IPS DF 6.9 (cell line): ENCODE data around the gene SCPEP1.

Experiments
- DNase-seq: peaks from one replicate; pipeline ENCODE4 v3.0.0-alpha.2; 2013; ENCODE audit warnings: low read depth, low spot score
- H3K27ac ChIP-seq: one replicate; pipeline ENCODE4 v1.5.1; 2013; ENCODE audit warnings: low read length, control low read depth
- H3K27me3 ChIP-seq: 2 replicates; pipeline ENCODE4 v1.6.1; 2013; ENCODE audit warnings: mild to moderate bottlenecking, low read length; ENCODE audit not compliant: control insufficient read depth, insufficient read depth
- H3K36me3 ChIP-seq: 2 replicates; pipeline ENCODE4 v1.6.1; 2013; ENCODE audit warnings: low read length; ENCODE audit not compliant: control insufficient read depth, insufficient read depth
- H3K4me1 ChIP-seq: 2 replicates; pipeline ENCODE4 v1.6.1; 2013; ENCODE audit warnings: low read length; ENCODE audit not compliant: control insufficient read depth, insufficient read depth
- H3K4me3 ChIP-seq: 2 replicates; pipeline ENCODE4 v1.5.1; 2013; ENCODE audit warnings: mild to moderate bottlenecking, low read length
- H3K9me3 ChIP-seq: 2 replicates; pipeline ENCODE4 v1.6.1; 2013; ENCODE audit warnings: low read length, inconsistent platforms; ENCODE audit not compliant: control insufficient read depth, insufficient read depth
- WGBS: extraction: QIAGEN DNeasy Blood & Tissue Kit; methylation state at CpG from one replicate; pipeline ENCODE4 v1.1.7; 2013; ENCODE audit warnings: mixed read lengths, missing lambda C conversion rate; ENCODE audit not compliant: insufficient read length, insufficient coverage; 5-methylcytosine and 5-hydroxymethylcytosine counted together

Gene SCPEP1, protein sequence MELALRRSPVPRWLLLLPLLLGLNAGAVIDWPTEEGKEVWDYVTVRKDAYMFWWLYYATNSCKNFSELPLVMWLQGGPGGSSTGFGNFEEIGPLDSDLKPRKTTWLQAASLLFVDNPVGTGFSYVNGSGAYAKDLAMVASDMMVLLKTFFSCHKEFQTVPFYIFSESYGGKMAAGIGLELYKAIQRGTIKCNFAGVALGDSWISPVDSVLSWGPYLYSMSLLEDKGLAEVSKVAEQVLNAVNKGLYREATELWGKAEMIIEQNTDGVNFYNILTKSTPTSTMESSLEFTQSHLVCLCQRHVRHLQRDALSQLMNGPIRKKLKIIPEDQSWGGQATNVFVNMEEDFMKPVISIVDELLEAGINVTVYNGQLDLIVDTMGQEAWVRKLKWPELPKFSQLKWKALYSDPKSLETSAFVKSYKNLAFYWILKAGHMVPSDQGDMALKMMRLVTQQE

GRCh38 chr17:56977673-56978395 lies at the start of gene SCPEP1:
Gene SCPEP1, plus strand, starts transcription at chr17:56978131. Its CDS starts 29 bp downstream, at chr17:56978160.
- H3K27ac ChIP-seq, result no peak within 1 kb of the TSS
- WGBS, result no CpG with 5 or more reads among the region's 42 CpGs

GRCh38 chr17:56928586-56928985 lies 49.3 kb upstream of the SCPEP1 start:
- no peak overlapping the region for H3K27ac ChIP-seq
- no peaks in the 10 kb centered on the region for H3K36me3 ChIP-seq
- no peaks in the 10 kb centered on the region for H3K9me3 ChIP-seq
- DNase-seq, result no peak
- WGBS, result no CpG with 5 or more reads among the region's 2 CpGs
- H3K4me1 ChIP-seq, result no peaks in the 10 kb centered on the region
- H3K27me3 ChIP-seq, result no peaks in the 10 kb centered on the region
- no peak overlapping the region for H3K4me3 ChIP-seq

More at GRCh38 chr17:56977673-56978395, at the start of gene SCPEP1:
- no peaks in the 10 kb centered on the region for H3K36me3 ChIP-seq
- no peaks in the 10 kb centered on the region for H3K27me3 ChIP-seq
- DNase-seq, result no peak
- no peaks in the 10 kb centered on the region; the same call in 1 of the 2 replicates for H3K4me1 ChIP-seq
- peak within 1 kb of the TSS; percentile 71; the same call in 1 of the 2 replicates for H3K4me3 ChIP-seq
- no peaks in the 10 kb centered on the region for H3K9me3 ChIP-seq

DNA sequence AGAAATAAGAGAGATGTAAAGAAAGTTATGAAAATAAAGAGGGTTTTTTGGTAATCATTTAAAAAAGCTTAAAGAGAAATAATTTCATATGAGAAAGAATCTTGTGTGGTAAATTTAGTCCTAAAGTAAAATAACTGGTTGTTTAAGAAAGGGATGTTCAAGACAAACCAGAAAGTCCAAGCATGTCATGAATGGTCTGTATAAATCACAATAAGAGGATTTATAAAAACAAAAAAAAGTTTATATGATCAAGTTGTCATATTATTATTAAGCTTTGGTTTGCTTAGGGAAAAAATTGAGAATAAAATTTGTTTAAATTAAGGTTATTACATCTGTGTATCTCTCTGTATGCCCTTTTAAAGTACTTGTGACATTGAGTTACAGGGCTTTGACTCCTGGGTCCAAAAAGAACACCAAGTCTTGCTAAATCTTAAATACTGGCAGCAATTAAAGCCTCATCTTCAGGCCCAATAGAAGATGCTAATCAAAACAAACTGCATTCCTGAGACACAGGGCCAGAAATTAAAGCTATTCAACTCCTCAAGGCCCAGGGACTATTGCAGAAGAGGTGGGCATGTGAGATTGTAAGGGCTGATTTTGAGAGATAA lies 48.5 kb upstream of the SCPEP1 start:
- DNase-seq, result no peak
- Histone ChIP-seq H3K9me3 (no peaks in the 10 kb centered on the region), H3K4me1 (no peaks in the 10 kb centered on the region), H3K27me3 (no peaks in the 10 kb centered on the region), H3K36me3 (peaks cover 2% of the 10 kb centered on the region; the same call in 1 of the 2 replicates), H3K27ac (no peak overlapping the region), H3K4me3 (no peak overlapping the region)

DNA sequence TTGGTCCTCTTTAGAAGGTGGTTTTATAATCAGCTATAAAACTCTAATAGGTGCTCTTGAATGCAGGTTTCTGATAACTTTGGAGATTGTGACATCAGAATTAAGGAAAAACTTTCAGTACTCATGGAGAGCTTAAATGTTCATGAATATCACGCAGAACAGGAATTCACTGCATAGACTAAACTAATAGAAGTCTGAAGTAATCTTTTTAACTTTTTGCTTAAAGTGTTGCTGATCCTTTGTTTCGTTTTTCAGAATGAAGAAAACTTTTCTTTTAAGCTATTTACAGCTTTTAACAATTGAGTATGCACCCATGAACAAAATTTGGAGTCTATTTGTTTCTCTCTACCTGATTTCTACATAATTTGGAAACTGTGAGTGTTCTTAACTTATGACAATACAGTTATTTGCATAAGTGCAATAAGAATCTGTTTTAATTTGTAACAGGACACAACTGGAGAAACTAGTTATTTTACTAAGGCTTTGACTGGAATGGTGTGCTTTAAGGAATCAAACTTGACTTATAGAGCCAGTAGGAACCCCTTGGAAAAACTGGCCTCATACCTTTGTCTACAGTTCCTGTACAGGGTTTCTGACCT lies 47.1 kb upstream of the SCPEP1 start:
- Histone ChIP-seq H3K4me3 (no peak overlapping the region), H3K4me1 (no peaks in the 10 kb centered on the region), H3K27ac (no peak overlapping the region), H3K27me3 (no peaks in the 10 kb centered on the region), H3K36me3 (peaks cover 2% of the 10 kb centered on the region; the same call in 1 of the 2 replicates), H3K9me3 (no peaks in the 10 kb centered on the region)
- no peak for DNase-seq
- no CpG with 5 or more reads among the region's 2 CpGs for WGBS

GRCh38 chr17:56933151-56933745 lies 44.7 kb upstream of the SCPEP1 start:
- no peaks in the 10 kb centered on the region for H3K9me3 ChIP-seq
- no peaks in the 10 kb centered on the region for H3K27me3 ChIP-seq
- DNase-seq, result no peak
- no CpG with 5 or more reads among the region's 8 CpGs for WGBS
- H3K4me3 ChIP-seq, result no peak overlapping the region
- no peak overlapping the region for H3K27ac ChIP-seq
- peaks cover 2% of the 10 kb centered on the region; the same call in 1 of the 2 replicates for H3K36me3 ChIP-seq
- H3K4me1 ChIP-seq, result no peaks in the 10 kb centered on the region

DNA sequence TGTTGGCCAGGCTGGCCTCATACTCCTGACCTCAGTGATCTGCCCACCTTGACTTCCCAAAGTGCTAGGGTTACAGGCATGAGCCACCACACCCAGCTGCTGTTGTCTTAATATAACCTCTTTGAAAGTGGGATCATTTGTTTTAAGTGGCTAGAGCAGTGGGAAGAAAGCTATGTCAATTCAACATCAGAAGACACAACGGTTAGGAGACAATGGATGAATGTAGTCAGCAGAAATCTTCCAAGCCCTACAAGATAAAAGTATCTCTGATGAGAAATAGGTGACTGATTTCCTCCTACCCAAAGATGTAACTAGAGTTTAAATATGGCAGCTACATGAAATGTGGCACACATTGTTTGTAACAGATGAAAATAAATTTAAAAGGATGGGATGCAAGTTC lies 44.1 kb upstream of the SCPEP1 start:
- no peak overlapping the region for H3K4me3 ChIP-seq
- no CpG with 5 or more reads among the region's 1 CpG for WGBS
- H3K9me3 ChIP-seq, result no peaks in the 10 kb centered on the region
- no peak for DNase-seq
- peaks cover 2% of the 10 kb centered on the region; the same call in 1 of the 2 replicates for H3K36me3 ChIP-seq
- H3K4me1 ChIP-seq, result no peaks in the 10 kb centered on the region
- no peak overlapping the region for H3K27ac ChIP-seq
- H3K27me3 ChIP-seq, result no peaks in the 10 kb centered on the region

- Histone ChIP-seq H3K27me3 (no peaks in the 10 kb centered on the region), H3K9me3 (no peaks in the 10 kb centered on the region), H3K36me3 (peaks cover 2% of the 10 kb centered on the region; the same call in 1 of the 2 replicates), H3K4me3 (no peak overlapping the region), H3K27ac (no peak overlapping the region), H3K4me1 (no peaks in the 10 kb centered on the region)
- DNase-seq, result no peak
- WGBS, result no CpG with 5 or more reads among the region's 4 CpGs
Observed at GRCh38 chr17:56934280-56934679, 43.7 kb upstream of the SCPEP1 start.

DNA sequence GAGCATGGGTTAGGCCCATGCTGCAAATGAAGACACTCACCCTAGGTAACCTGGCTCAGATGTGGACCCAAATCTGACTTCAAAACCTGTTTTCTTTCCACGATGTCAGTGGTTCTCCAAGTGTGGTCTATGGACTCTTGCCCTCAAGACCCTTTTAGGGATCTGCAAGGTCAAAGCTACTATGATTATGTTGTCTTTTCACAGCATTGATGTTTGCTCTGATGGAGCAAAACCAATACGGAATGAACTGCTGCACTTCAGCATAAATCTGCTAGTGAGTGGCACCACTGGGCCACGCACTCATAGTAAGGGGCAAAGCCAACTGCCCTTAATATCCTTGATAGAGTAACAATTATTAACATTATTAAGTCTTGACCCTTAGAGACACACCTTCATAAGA lies 42.5 kb upstream of the SCPEP1 start:
- WGBS, result no CpG with 5 or more reads among the region's 3 CpGs
- Histone ChIP-seq H3K4me1 (no peaks in the 10 kb centered on the region), H3K27me3 (no peaks in the 10 kb centered on the region), H3K27ac (no peak overlapping the region), H3K36me3 (peaks cover 2% of the 10 kb centered on the region; the same call in 1 of the 2 replicates), H3K9me3 (no peaks in the 10 kb centered on the region), H3K4me3 (no peak overlapping the region)
- no peak for DNase-seq

DNA sequence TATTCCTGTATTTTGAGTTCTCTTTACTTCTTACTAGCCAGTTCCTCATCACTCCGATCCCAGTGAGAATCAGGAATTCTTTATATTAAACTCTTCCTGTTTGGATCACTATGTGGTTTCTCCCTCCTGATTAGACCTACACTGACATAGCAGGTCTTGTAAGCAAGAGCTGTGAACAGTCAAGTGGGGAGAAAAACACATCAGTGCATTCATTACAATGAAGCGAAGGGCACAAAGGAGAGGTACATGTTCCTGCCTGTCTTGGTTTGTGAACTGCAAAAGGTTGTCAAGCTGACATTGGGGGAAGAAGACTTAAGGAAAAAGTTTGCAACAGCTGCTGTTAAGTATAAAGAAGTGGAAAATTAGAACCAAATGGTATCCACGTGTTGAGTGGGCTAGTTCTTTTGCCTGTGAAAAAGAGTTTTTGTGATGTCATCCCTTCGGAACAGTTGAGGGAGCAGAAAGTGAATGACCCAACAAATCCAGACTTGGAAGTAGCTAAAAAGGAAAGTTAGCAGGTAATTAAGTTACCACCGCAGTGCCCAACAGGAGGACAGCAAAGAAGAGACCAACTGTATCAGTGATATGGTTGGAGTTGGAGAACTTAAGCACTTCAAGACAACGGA lies 41.1 kb upstream of the SCPEP1 start:
- Histone ChIP-seq H3K27ac (no peak overlapping the region), H3K27me3 (no peaks in the 10 kb centered on the region), H3K4me1 (no peaks in the 10 kb centered on the region), H3K9me3 (no peaks in the 10 kb centered on the region), H3K36me3 (peaks cover 2% of the 10 kb centered on the region; the same call in 1 of the 2 replicates), H3K4me3 (no peak overlapping the region)
- DNase-seq, result no peak
- no CpG with 5 or more reads among the region's 6 CpGs for WGBS
